ENCODE results near the gene APBB2. TPM values are rescaled to one million over a fixed set of nuclear protein-coding genes. Genes with fewer than 3 reads are reported as not detected.

Gene APBB2
- total RNA-seq, 1 donor from 2014 or later, result 52.6 TPM

GRCh38 chr4:41136456-41136855 is 77.9 kb downstream of the APBB2 start:
- DNase-seq (ENCODE audit: low spot score), result no peak

- DNase-seq (ENCODE audit: low spot score), result no peak
Observed at GRCh38 chr4:41135801-41136200, 78.5 kb downstream of the APBB2 start.

GRCh38 chr4:41134581-41134980 is 79.8 kb downstream of the APBB2 start:
- no peak for DNase-seq (ENCODE audit: low spot score)

GRCh38 chr4:41133454-41134018 is 80.8 kb downstream of the APBB2 start:
- no peak for DNase-seq (ENCODE audit: low spot score)

GRCh38 chr4:41132055-41132683 is 82.2 kb downstream of the APBB2 start:
- peak; percentile 49 for DNase-seq (ENCODE audit: low spot score)

- no peak for DNase-seq (ENCODE audit: low spot score)
Observed at GRCh38 chr4:41129936-41130440, 84.4 kb downstream of the APBB2 start.

GRCh38 chr4:41129128-41129754 is 85.1 kb downstream of the APBB2 start:
- no peak for DNase-seq (ENCODE audit: low spot score)

- no peak for DNase-seq (ENCODE audit: low spot score)
Observed at GRCh38 chr4:41125558-41126311, 88.6 kb downstream of the APBB2 start.

- no peak for DNase-seq (ENCODE audit: low spot score)
Observed at GRCh38 chr4:41124916-41125548, 89.3 kb downstream of the APBB2 start.

GRCh38 chr4:41122775-41123174 is 91.6 kb downstream of the APBB2 start:
- DNase-seq (ENCODE audit: low spot score), result no peak

- no peak for DNase-seq (ENCODE audit: low spot score)
Observed at GRCh38 chr4:41122309-41122708, 92.0 kb downstream of the APBB2 start.

- DNase-seq (ENCODE audit: low spot score), result no peak
Observed at GRCh38 chr4:41121906-41122305, 92.4 kb downstream of the APBB2 start.

GRCh38 chr4:41120297-41121217 is 93.8 kb downstream of the APBB2 start:
- peak; percentile 62 for DNase-seq (ENCODE audit: low spot score)

GRCh38 chr4:41119867-41120295 is 94.5 kb downstream of the APBB2 start:
- DNase-seq (ENCODE audit: low spot score), result no peak

- no peak for DNase-seq (ENCODE audit: low spot score)
Observed at GRCh38 chr4:41111791-41112190, 102.6 kb downstream of the APBB2 start.

- DNase-seq (ENCODE audit: low spot score), result no peak
Observed at GRCh38 chr4:41110050-41110449, 104.3 kb downstream of the APBB2 start.

GRCh38 chr4:41108481-41108880 is 105.9 kb downstream of the APBB2 start:
- DNase-seq (ENCODE audit: low spot score), result no peak

- no peak for DNase-seq (ENCODE audit: low spot score)
Observed at GRCh38 chr4:41106694-41107419, 107.5 kb downstream of the APBB2 start.

- no peak for DNase-seq (ENCODE audit: low spot score)
Observed at GRCh38 chr4:41106081-41106480, 108.3 kb downstream of the APBB2 start.

GRCh38 chr4:41104155-41104554 is 110.2 kb downstream of the APBB2 start:
- no peak for DNase-seq (ENCODE audit: low spot score)

All from ureter (tissue), 1 donor.